Adrenal gland (tissue), 5 donors: ENCODE results near the gene GBA2.

Source experiments
- CTCF ChIP-seq, 6 experiments: fragments of 450-650 bp in 4 of 6; fragments of 200-600 bp in 2 of 6; sonication (generic) in 1 of 6; IDR thresholded peaks; 1 replicate in 5 of 6; 2 replicates in 1 of 6; pipeline versions ENCODE4 v1.5.1 to v1.8.0; 2016 to 2021; ENCODE audit warnings: antibody characterized with exemption in 6 of 6, mild to moderate bottlenecking in 2 of 6, moderate library complexity in 1 of 6
- POLR2A ChIP-seq, 2 donors: fragments of 450-650 bp; IDR thresholded peaks; one replicate each; pipeline ENCODE4 v1.6.1; 2017; ENCODE audit warnings: antibody characterized with exemption in 2 of 2, mild to moderate bottlenecking in 2 of 2, moderate library complexity in 1 of 2
- donor health status: DM: no; HTN: no; CAD: no.

DNA sequence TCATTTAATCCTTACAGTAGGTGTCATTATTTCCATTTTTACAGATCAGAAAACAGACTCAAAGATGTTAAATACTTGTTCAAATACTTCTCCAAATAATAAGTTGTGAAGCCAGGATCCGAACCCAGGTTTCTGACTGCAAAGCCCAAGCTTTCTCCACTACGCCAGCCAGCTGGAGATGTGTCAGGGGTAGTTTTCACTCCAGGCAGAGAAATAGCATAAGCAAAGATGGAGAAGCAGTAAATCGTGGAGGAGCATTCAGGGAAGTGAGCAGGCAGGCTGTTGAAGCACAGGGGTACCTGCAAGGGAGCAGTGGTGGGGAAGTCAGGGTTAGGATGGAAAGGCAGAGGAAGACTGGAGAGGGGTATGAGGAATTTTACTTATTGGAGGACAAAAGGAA, 19.9 kb downstream of the GBA2 start:
- no peak for TF ChIP-seq CTCF (IDR thresholded peaks at IDR 0.05)
- no peak for TF ChIP-seq POLR2A (IDR thresholded peaks at IDR 0.05)
